Measurements from ENCODE around the gene ZFAND3.

DNA sequence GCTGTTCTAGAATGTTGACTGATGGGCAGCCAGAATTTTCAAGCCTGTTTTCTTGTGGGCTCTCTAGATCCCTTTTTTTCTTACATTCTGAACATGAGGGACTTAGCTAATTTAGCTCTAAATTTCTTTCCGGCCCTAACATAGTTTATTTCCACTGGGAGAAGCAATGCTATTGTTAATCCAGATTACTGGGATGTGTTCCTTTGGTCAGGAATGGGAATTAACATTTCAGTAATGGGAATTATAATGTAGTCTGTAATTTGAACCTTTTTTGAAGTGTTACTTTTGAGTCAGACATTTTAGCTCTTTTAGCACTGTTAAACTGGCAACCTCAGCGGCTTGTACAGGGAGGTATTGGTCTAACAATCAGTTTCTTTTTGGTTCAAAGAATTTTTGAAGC lies 7.5 kb downstream of the ZFAND3 start:
- TF ChIP-seq, protein P1, sequence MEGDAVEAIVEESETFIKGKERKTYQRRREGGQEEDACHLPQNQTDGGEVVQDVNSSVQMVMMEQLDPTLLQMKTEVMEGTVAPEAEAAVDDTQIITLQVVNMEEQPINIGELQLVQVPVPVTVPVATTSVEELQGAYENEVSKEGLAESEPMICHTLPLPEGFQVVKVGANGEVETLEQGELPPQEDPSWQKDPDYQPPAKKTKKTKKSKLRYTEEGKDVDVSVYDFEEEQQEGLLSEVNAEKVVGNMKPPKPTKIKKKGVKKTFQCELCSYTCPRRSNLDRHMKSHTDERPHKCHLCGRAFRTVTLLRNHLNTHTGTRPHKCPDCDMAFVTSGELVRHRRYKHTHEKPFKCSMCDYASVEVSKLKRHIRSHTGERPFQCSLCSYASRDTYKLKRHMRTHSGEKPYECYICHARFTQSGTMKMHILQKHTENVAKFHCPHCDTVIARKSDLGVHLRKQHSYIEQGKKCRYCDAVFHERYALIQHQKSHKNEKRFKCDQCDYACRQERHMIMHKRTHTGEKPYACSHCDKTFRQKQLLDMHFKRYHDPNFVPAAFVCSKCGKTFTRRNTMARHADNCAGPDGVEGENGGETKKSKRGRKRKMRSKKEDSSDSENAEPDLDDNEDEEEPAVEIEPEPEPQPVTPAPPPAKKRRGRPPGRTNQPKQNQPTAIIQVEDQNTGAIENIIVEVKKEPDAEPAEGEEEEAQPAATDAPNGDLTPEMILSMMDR (IDR thresholded peaks at IDR 0.05): no peak
- TF ChIP-seq POLR2AphosphoS5 (IDR thresholded peaks at IDR 0.05): no peak
- no peak for TF ChIP-seq POLR2A (IDR thresholded peaks at IDR 0.05)

Data from stomach (tissue), 4 donors.